GM21737 (cell line): ENCODE data around the gene SFXN5.

Experiments used
- ATAC-seq: cut with Tn5 transposase; IDR thresholded peaks from one replicate; pipeline ENCODE4 v1.9.1; 2021; ENCODE audit warnings: mild to moderate bottlenecking, moderate library complexity; ENCODE audit not compliant: unreplicated experiment

SFXN5 gene

DNA sequence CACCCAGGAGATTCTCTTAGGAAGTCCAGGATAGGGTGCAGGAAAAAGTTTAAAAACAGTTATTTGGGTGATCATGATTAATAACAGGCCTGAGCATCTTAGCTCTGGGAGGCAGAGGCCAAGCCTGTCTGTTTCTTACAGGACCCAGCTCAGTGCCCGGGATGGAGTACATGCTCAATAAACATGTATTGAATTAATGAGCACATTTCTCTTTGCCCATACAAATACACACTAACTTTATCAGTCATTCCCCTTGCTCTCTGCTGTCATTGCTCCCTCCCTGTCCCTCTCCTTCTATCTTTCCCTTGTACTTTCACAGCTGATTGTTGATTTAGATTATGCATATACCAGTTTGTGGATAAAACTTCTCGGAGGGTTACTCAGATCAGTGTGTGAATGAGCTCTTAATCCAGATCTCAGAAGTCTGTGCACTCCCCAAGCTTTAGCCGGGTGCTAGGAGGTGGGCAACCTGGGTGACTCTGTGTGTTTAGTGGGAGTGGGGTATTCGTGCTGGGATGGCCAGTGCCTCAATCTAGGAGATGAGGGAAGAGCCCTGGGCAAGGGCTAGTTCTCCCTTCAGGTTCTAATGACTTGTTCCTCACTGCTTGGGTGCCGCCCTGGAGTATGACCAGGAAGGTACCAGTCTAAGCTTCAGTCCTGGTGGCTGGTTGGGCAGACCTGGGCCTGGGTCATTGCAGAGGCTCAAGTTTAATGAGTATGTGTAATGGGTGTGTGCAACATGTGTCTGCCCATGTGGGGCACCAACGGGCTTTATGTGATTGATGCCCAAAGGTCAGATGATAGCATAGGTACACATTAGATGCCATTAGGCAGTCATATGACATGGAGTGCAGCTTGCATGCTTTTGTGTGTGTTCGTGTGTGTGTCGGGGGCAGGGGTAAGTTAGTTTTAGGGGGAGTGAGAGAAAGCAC lies 143.6 kb downstream of the SFXN5 start:
- ATAC-seq: no peak

DNA sequence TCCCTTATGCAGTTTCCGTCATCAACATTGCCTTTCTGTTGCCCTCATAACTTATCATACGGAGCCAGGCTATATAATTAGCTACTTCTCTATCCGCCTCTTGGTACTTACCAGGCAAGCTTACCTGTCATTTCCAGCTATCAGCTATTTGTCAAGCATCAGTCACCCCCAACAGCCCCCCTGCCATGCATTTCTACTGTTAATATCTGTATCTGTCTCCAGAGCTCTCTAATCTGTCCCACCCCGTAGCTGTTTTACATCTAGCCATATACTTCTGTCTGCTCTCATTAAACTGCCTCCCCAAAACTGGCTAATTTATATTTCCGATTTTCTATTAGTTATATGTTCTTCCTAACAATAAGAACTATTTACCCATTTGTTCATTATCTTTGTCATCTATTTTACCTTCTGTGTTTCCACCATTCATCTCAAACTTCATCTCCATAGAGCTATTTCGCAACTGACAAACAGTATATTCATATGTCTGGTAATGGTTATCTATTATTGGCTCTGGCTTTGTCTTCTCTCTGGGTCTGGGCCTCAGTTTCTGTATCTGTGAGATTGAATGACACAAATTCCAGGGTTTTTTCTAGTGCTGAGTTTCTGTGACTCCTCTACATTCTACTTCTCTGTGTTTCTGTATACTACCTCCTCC lies 144.6 kb downstream of the SFXN5 start:
- ATAC-seq: no peak

DNA sequence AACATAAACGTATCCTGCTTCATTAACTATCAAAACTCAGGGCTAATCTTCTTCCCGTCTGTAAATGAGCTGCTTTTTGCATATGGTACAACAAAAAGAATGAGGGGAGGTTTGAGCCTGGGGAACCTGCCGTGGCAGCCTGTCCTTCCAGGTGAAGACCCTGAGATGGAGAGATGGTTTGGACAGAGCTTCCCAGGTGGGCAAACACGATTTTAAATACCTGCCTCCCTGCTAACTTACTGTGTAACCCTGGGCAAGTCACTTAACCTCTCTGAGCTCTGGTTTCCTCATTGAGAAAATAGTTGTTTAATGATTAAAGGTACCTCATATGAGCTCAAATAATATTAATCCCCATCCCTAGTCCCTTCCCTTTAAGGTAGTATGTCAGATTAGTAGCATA lies 145.1 kb downstream of the SFXN5 start:
- no peak for ATAC-seq

DNA sequence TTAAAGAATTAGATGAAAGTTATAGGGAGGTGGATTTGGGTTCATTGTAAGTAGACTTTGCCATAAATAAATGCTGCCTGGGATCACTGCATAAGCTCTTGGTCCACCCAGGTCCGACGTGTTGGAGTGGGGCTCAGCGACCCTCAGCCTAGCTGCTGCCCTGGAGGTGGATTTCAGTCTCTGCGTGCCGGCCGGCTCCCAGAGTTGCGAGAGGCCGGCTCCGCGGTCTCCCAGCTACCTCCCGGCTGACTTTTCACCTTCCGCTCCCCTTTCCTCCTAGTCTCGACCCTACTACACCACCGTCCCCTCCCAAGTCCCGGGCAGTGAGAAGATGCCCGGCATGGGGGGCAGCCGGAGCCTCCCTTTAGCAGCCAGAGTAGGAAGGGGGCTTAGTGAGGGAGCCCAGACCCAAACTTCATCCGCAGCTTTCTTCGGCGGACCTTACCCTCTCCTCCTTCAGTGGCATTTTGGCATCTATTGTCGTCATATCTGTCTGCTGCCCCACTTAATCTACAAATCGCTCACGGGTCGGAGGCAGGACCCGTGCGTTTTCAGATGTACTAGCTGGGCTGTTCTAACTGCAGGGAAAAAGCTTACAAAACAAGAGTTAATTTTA lies 146.1 kb downstream of the SFXN5 start:
- no peak for ATAC-seq

DNA sequence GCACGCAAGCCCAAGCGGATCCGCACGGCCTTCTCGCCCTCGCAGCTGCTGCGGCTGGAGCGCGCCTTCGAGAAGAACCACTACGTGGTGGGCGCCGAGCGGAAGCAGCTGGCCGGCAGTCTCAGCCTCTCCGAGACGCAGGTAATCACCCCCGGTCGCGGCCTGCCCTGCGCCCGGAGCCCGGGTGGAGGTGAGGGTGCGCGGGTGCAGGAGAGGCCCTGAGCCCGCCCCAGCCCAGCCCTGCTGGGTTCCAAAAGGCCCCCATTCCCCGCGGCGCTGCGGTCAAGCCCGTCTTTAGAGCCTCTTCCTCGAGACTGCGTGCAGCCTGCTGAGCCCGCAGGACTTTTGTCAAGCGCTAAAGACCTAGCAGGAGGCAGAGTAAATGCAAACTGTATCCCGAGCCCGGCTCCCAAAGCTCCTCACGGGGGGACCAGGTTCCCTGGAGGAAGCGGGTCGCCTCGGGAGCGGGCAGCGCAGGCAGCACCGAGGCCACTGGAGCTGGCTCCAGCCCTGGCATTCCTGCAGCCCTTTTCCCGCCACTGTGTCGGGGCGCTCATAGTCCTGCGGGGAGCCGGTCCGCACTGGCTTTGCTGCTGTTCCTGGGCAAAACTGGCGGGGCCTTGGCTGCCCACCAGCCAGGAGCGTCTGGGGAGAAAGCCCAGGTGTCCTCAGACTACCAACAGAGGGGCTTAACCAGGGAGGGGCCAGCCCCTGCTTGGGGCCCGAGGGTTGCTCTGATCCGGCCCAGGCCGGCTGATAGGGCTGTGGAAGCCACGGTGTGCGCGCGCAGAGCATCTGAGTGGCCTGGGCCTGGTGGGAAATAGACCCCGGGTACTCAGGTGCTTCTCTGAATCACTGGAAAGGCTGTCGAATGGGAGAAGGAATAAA lies 146.9 kb downstream of the SFXN5 start:
- no peak for ATAC-seq

DNA sequence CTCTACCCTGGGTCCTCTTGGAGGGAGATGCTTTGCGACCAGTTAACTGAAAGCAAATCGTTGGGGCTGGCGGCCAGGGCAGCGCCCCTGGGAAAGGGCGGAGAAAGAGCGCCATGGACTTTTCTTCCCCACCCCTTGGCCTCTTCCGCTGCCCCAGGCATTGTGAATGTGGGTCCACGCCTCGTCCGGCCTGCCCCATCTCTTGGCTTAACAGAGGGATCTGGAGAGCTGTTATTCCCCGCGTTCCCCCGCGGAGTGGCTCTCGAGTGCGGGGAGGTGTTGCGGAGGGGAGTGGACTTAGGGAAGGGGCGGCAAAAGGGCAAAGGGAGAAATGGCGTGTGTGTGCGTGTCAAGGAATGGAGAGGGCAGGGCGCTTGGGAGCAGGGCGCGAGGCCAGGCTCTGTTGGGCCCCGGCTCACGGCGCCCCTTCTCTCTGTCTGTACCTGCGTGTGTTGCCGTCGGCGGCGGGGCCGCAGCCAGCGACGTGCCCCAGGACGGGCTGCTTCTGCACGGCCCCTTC lies 147.6 kb downstream of the SFXN5 start:
- ATAC-seq: no peak

DNA sequence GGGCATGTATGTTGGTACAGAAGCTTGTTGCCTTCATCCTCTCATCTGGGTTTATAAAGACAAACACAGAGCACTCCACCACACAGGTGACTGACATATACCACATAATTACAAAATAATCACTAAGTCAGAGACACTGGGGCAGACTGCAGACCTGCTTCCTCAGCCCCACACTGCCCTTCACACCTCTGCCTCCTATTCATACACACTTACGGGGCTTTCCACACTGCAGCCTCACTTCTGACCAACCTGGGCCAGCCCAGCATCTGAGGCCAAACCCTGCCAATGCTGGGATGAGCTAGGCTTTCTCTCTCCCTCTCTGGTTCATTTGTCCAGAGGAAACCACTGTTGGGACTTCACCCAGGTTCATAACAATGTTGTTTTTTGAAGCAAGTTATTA lies 149.7 kb downstream of the SFXN5 start:
- no peak for ATAC-seq

DNA sequence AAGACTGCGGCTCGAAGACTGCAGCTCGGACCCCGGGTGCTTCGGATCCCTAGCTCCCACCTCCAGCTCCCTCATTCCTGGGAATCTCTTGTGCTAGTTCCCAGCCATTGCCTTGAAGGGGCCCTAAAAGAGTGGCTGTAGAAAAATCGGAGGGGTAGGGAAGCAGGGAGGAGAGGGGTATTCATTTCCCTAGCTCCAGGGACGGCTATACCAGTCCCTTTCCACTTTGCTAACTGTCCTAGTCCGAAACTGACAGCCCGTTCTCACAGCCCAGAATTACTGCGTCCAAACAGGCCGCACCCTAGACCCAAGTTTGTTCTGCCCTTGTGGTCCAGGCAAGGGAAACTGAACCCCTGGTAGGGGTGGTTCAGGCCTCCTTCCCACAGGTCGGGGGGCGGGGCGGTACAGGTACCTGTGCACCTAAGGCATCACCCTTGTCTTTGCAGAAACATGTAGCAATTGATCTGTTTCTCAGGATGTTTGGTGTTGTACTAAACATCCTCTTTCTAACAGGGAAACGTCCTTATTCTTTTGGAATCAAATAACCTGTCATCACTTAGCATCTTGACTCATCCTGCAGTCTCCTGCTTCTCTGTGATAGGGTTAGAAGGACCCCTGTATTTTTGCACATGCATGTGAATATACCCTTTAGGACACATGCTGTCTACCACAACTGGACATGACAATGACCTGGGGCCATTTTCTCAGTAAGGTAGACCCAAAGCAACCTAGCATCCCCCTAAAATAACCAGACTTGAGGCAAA lies 150.2 kb downstream of the SFXN5 start:
- no peak for ATAC-seq

DNA sequence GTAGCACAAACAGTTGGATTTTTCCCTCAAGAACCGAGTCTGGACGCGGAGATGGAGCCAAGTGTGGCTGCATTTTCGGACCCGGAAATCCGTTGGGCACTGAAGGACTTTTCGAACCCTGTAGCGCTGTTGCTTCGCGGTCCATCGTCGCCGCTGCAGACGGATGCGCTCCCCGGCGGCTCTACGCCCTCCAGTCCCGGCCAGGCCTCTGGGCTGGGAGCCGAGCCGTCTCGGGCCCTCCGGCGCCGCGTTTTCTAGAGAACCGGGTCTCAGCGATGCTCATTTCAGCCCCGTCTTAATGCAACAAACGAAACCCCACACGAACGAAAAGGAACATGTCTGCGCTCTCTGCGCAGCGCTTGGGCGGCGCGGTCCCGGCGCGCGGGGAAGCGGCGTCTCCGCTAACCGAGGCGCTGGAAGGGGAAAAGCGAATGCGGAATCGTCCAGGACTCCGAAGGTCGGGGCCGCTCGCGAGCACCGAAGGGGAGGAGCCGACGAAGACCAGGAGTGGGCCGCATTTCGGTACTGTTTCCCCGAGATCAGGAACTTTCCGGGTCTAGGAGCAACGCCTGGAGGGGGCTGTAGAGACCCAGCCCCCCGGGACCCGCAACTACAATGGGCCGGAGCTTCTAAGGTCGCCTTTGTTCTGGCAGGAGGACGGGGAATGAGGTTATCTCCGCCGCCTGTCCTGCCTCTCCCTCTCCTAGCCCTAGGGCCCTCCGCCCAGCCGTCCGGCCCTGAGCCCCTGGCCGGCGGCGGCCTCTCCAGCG lies 151.0 kb downstream of the SFXN5 start:
- no peak for ATAC-seq

DNA sequence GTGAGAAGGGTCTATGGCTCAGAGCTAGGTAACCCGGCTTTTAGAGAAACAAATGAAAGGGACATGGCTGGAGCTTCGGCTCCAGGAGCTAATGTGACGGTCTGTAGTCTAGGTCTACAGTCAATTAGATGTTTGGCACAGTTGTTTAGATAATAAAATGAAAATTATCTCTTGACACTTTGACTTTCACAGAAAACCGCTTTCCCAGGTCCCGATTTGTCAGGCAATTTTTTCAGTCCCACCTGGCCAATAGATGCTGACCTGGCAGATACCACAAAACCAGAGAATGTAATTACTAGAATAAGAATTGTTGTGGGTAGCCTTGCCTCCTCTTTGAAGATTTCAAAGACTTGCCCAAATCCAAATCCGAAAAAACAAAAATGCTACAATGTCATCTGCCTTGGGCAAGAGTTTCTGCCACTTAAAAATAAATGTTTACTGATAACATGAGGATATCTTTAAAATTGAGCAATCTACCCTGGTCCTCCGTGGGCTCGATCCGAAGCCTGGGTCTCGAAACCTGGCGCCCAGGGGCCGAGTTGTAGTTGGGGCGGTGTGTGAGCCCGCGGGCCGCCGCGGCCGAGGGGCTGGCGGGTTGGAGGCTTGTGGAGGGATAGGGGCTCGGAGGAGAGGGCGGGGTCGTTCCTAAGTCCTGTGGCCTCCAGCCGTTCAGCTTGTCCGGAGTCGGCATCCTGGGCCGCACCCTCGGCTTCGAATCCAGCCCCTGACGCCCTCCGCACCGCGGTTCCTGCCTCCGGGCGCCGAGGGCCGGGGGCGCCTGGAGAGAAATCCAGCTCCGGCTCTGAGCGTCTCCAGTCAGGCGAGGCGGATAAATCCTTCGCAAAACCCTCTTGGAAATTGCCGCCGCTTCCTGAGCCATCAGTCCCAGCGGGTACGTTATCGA lies 151.8 kb downstream of the SFXN5 start:
- no peak for ATAC-seq

DNA sequence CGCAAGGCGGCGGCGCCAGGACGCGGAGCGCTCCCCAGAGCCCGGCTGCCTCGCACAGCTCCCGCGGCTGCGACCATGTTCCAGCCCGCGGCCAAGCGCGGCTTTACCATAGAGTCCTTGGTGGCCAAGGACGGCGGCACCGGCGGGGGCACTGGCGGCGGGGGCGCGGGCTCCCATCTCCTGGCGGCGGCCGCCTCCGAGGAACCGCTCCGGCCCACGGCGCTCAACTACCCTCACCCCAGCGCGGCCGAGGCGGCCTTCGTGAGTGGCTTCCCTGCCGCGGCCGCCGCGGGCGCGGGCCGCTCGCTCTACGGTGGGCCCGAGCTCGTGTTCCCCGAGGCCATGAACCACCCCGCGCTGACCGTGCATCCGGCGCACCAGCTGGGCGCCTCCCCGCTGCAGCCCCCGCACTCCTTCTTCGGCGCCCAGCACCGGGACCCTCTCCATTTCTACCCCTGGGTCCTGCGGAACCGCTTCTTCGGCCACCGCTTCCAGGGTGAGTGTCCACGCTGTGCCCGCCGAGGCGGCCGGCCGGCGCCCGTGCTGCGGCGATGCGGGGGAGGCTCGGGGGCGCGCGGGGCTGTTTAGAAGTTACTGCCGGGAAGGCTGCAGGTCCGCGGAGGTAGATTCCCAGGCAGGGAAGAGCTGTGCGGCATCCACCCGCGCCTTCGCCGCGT lies 153.5 kb downstream of the SFXN5 start:
- ATAC-seq: no peak

DNA sequence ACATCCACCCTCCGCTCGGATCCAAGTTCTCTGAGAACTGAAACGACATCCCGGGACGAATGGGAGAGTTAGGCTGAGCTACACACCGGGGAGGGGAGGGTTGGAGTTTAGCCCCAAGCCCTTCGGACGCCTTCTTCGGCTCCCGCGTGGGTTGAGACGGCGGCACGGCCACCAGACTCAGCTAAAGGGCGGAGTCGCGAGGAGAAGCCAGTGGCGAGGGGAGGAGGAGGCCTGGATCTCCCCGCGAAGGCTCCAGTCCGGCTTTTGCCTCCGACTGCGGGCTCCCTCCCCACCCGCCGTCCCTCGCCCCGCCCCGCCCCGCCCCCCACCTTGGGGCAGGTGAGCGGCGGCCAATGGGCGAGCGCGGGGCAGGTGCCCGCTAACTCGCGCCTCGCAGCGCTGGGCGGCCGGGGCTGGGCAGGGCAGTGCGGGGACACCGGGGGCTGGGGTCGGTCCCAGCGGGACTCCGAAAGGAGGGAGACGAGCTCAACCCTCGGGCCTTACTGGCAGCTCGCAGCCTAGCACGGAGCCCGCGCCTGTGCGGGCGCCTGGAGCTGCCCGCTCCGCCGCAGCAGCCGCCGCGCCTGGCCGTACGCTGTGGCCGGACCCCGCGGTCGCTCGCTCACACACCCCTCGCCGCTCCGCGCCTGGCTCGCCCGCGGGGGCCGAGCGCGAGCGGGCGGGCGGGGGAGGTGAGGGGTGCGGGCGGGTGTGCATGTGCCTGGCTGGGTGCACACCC lies 154.2 kb downstream of the SFXN5 start, which contains the start of gene EMX1:
EMX1 (plus strand) TSS at position 382 of the 739 bp plus-strand sequence; CDS start at position 716, 334 bp downstream.
- ATAC-seq: peak; percentile 43

DNA sequence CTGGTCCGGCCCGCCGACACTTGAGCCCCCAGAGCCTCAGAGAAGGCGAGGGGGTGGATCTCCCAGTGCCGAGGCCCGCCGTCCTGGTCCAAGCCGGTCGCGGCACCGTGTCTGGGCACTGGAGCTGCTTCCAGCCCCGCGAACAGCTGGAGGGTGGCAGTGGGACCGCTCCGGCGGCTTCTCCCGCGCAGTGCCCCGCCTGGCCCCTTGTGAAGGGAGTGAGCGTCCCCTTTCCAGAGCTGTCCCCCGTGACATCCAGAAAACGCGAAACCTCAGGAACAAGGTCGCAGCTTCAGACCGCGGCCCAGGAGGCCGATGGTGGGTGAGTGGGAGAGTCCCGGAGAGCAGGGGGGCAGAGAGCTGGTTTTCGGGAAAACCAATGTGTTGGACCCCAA lies 154.8 kb downstream of the SFXN5 start:
- no peak for ATAC-seq

DNA sequence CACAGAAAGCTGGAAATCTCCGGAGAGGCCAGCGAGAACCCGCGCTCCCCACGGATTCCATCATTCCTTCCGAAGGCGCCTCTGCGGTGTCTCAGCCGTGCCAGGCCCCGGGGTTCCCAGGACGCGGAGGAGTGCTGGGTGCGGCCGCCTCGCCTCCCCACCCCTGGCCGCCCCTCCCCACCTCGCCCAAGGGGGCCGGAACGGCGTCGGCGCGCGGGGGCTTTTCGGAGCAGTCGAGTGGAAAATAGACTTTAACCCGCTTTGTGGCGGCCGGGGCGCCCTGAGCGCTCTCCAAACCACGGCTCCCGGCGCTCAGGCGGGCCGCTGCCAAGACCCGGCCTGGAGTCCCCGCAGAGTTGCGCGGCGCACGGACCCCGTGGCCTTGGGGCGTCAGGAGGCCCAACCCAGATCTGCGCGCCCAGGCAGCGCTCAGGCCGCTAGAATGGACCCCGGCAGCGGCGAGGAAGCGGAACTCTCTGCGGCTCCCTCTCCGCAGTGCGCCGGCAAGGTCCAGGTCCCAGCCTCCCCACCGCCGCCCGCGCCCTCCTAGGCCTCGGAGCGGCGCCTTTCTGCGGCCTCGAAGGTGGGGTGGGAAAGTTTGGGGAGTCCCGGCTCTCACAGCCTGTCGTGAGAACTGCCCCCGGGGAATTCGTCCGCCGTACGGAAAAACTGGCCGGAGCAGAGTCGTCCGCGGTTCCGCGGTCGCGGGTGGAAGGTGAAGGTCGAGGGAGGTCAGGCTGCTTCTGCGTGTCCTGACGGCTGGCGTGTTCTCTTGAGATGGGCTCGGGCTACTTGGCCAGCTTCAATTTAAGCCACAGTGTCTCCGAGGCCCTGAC lies 155.4 kb downstream of the SFXN5 start:
- ATAC-seq: peak; percentile 40

DNA sequence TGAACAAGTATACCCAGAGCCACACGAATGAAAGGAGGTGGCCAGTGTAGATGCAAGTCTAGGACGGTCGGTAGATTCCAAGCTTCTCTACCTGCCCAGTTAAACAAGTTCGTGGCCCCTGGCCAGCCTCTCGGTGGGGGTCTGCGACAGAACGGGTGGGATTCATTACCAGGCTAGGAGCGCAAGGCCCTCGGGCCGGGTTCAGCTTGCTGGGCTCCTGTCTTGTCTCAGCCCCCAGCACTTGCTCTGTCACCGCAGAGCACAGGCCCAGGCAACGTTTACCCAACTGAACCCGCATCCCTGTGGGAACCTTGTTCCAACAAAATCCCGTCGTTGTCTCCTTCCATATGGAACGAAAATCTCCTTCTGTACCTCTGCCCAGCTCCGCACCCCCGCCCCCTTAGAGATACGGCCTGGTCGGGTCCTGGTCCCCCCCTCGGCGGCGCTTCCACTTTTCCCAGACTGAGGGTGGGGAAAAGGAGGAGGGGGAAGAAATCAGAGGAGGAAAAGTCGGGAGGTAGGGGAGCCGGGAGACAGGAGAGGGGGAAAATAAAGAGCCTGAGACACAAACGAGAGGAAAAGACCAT lies 156.1 kb downstream of the SFXN5 start:
- ATAC-seq: no peak
